NCI-H2227 (cell line): ENCODE measurements around the gene IFITM10.

Experiments
- DNase-seq: peaks from one replicate; lab custom pipeline; 2025; ENCODE audit not compliant: unreplicated experiment; lab: John Stamatoyannopoulos, UW

IFITM10 gene

GRCh38 chr11:1719781-1720180 is 30.6 kb downstream of the IFITM10 start:
- DNase-seq = no peak

GRCh38 chr11:1718326-1718725 is 32.1 kb downstream of the IFITM10 start:
- DNase-seq = no peak

- DNase-seq = no peak
Observed at GRCh38 chr11:1717745-1718144, 32.6 kb downstream of the IFITM10 start.

GRCh38 chr11:1714908-1715885 is 35.2 kb downstream of the IFITM10 start:
- DNase-seq = no peak

- no peak for DNase-seq
Observed at GRCh38 chr11:1708716-1709115, 41.7 kb downstream of the IFITM10 start.

- DNase-seq = no peak
Observed at GRCh38 chr11:1707751-1708150, 42.6 kb downstream of the IFITM10 start.

- no peak for DNase-seq
Observed at GRCh38 chr11:1706634-1707400, 43.6 kb downstream of the IFITM10 start.

GRCh38 chr11:1705126-1706052 is 45.0 kb downstream of the IFITM10 start:
- DNase-seq = no peak

- no peak for DNase-seq
Observed at GRCh38 chr11:1703146-1703545, 47.2 kb downstream of the IFITM10 start.

- DNase-seq = no peak
Observed at GRCh38 chr11:1702506-1702905, 47.9 kb downstream of the IFITM10 start.

GRCh38 chr11:1701091-1701807 is 49.1 kb downstream of the IFITM10 start:
- no peak for DNase-seq

GRCh38 chr11:1699771-1700170 is 50.6 kb downstream of the IFITM10 start:
- DNase-seq = no peak

- no peak for DNase-seq
Observed at GRCh38 chr11:1696608-1697570, 53.5 kb downstream of the IFITM10 start, which contains the start of gene KRTAP5-6. TSS of gene KRTAP5-6 (plus strand) at chr11:1697195. CDS start at chr11:1697246, 51 bp downstream.

- DNase-seq = no peak
Observed at GRCh38 chr11:1695548-1696108, 54.8 kb downstream of the IFITM10 start.

- no peak for DNase-seq
Observed at GRCh38 chr11:1694846-1695547, 55.4 kb downstream of the IFITM10 start.

GRCh38 chr11:1694064-1694845 is 56.1 kb downstream of the IFITM10 start:
- peak; percentile 93 for DNase-seq
